OCI-LY7 (cell line): Measurements from ENCODE around the gene FARSB.

ENCODE experiments used
- CTCF ChIP-seq: fragments of 200-600 bp; sonication (generic); conservative IDR thresholded peaks from 2 replicates; pipeline ENCODE4 v1.5.1; 2014; ENCODE audit warnings: mild to moderate bottlenecking, antibody characterized with exemption, low read length, moderate library complexity, mixed read lengths
- EZH2phosphoT487 ChIP-seq: fragments of 200-600 bp; sonication (generic); IDR thresholded peaks from 2 replicates; pipeline ENCODE4 v1.6.1; 2018; ENCODE audit warnings: low read depth, borderline replicate concordance, mild to moderate bottlenecking, mixed run types, antibody characterized with exemption, low read length, moderate library complexity, mixed read lengths

- TF ChIP-seq CTCF (no peak), EZH2phosphoT487 (no peak)
Observed at GRCh38 chr2:222609381-222609780, 46.5 kb downstream of the FARSB start.
